Measurements from ENCODE around the gene CLCNKA. TPM values are rescaled to one million over a fixed set of nuclear protein-coding genes. Genes with fewer than 3 reads are reported as not detected.
"Not testable (repeated sequence)": the region's sequence is repeated elsewhere in the genome, so short reads cannot be mapped to it uniquely, and the experiment has no call there.

Gene CLCNKA
- total RNA-seq, 1 donor from 2014 or later = 1.6 TPM

- no peak for DNase-seq (ENCODE audit: extremely low spot score, unreplicated experiment)
- Mint-ChIP-seq H3K36me3 (no peaks in the 10 kb centered on the region), H3K27me3 (peaks cover 9% of the 10 kb centered on the region), H3K9me3 (no peaks in the 10 kb centered on the region), H3K27ac (no peak overlapping the region), H3K4me3 (no peak overlapping the region), H3K4me1 (ENCODE audit: unreplicated experiment) (peaks cover 22% of the 10 kb centered on the region)
- no peak for TF ChIP-seq CTCF (conservative IDR thresholded peaks at IDR 0.05)
Observed at GRCh38 chr1:16020325-16020724, 1.5 kb upstream of the CLCNKA start.

- H3K27ac Mint-ChIP-seq; H3K36me3 Mint-ChIP-seq; H3K9me3 Mint-ChIP-seq; DNase-seq (ENCODE audit: extremely low spot score, unreplicated experiment); H3K4me3 Mint-ChIP-seq; H3K27me3 Mint-ChIP-seq: not testable (repeated sequence)
- H3K4me1 Mint-ChIP-seq (ENCODE audit: unreplicated experiment) = peaks cover 22% of the 10 kb centered on the region
Observed at GRCh38 chr1:16020878-16021277, 958 bp upstream of the CLCNKA start.

- peaks cover 9% of the 10 kb centered on the region for H3K27me3 Mint-ChIP-seq
- peaks cover 22% of the 10 kb centered on the region for H3K4me1 Mint-ChIP-seq (ENCODE audit: unreplicated experiment)
- no peaks in the 10 kb centered on the region for H3K9me3 Mint-ChIP-seq
- DNase-seq (ENCODE audit: extremely low spot score, unreplicated experiment) = no peak
- H3K36me3 Mint-ChIP-seq = no peaks in the 10 kb centered on the region
- no peak for TF ChIP-seq CTCF (conservative IDR thresholded peaks at IDR 0.05)
- H3K27ac Mint-ChIP-seq = no peak overlapping the region
- H3K4me3 Mint-ChIP-seq = no peak overlapping the region
Observed at GRCh38 chr1:16022393-16022792, 557 bp downstream of the CLCNKA start.

GRCh38 chr1:16023050-16023653, 1.3 kb downstream of the CLCNKA start:
- Mint-ChIP-seq H3K27me3 (peaks cover 9% of the 10 kb centered on the region), H3K9me3 (no peaks in the 10 kb centered on the region), H3K27ac (no peak overlapping the region), H3K4me3 (no peak overlapping the region), H3K4me1 (ENCODE audit: unreplicated experiment) (peaks cover 20% of the 10 kb centered on the region), H3K36me3 (no peaks in the 10 kb centered on the region)
- no peak for TF ChIP-seq CTCF (conservative IDR thresholded peaks at IDR 0.05)
- DNase-seq (ENCODE audit: extremely low spot score, unreplicated experiment) = no peak

GRCh38 chr1:16026302-16026701, 4.5 kb downstream of the CLCNKA start:
- H3K9me3 Mint-ChIP-seq, H3K27me3 Mint-ChIP-seq, H3K36me3 Mint-ChIP-seq: not testable (repeated sequence)

GRCh38 chr1:16026723-16027484, 5.1 kb downstream of the CLCNKA start:
- H3K9me3 Mint-ChIP-seq = no peaks in the 10 kb centered on the region
- no peak for DNase-seq (ENCODE audit: extremely low spot score, unreplicated experiment)
- H3K4me1 Mint-ChIP-seq (ENCODE audit: unreplicated experiment) = no peaks in the 10 kb centered on the region
- peaks cover 5% of the 10 kb centered on the region for H3K27me3 Mint-ChIP-seq
- no peaks in the 10 kb centered on the region for H3K36me3 Mint-ChIP-seq
- no peak for TF ChIP-seq CTCF (conservative IDR thresholded peaks at IDR 0.05)
- H3K4me3 Mint-ChIP-seq = no peak overlapping the region
- H3K27ac Mint-ChIP-seq = no peak overlapping the region

More at GRCh38 chr1:16026302-16026701, 4.5 kb downstream of the CLCNKA start:
- not testable (repeated sequence) for H3K27ac Mint-ChIP-seq; H3K4me3 Mint-ChIP-seq; H3K4me1 Mint-ChIP-seq (ENCODE audit: unreplicated experiment); DNase-seq (ENCODE audit: extremely low spot score, unreplicated experiment)
